ENCODE results near the gene CD300H.
A peak's percentile ranks its signal among the peaks of the same experiment; 100 is the strongest.

CD300H gene

DNA sequence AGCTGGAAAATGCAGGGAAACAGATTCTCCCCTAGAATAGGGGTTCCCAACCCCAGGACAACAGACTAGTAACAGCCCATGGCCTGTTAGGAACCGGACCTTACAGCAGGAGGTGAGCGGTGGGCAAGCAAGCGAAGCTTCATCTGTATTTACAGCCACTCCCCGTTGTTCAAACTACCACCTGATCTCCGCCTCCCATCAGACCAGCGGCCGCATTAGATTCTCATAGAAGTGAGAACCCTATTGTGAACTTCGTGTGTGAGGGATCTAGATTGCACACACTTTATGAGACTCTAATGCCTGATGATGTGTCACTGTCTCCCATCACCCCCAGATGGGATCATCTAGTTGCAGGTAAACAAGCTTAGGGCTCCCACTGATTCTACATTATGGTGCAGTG is 39.6 kb downstream of the CD300H start:
- no peak for TF ChIP-seq Cebpa-rat (IDR thresholded peaks at IDR 0.05)
- Histone ChIP-seq H4K20me1 (no peaks in the 10 kb centered on the region), H3K27me3 (no peaks in the 10 kb centered on the region; a peak in 1 of 22 replicates), H3K27ac (peak overlapping the region; percentile 64 to 96 (median 85)), H3K9me3 (replicated peaks in 1 of 11) (peaks cover 0 to 56% (median 13%) of the 10 kb centered on the region in 11 experiments; a peak in 17 of 22 replicates), H3K4me3 (peak overlapping the region in 2 of 10 experiments; percentile 3 to 25; a peak in 2 of 20 replicates), H3K4me2 (peak overlapping the region in 9 of 11 experiments; percentile 62 to 96 (median 85); a peak in 18 of 22 replicates), H3K36me3 (peaks cover 0 to 35% (median 0%) of the 10 kb centered on the region in 11 experiments; a peak in 9 of 22 replicates), H3K9ac (peak overlapping the region in 10 of 11 experiments; percentile 43 to 76 (median 65); a peak in 15 of 22 replicates), H3K4me1 (peaks cover 24 to 99% (median 95%) of the 10 kb centered on the region in 10 experiments)

DNA sequence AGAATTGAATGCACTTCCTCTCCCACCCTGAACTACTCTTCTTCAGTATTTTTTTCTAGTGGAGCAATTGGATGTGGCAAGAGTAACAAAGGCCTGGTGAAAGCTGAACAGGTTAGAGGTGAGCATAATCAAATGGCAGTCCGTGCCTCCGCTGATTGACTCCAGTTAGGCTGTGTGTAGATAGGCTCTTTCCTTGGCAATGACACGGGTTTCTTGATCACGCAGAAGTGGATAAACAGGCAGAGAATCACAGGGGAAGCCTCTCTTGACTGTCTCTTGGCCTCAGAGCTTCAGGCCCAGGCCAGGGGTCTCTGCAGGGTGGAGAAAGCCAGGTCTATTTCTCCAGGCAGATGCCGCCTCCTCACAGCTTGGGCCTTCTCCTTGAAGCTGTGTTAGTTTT is 40.2 kb downstream of the CD300H start:
- H4K20me1 ChIP-seq: no peaks in the 10 kb centered on the region
- peaks cover 0 to 61% (median 16%) of the 10 kb centered on the region in 11 experiments; a peak in 17 of 22 replicates for H3K9me3 ChIP-seq (replicated peaks in 1 of 11)
- no peaks in the 10 kb centered on the region for H3K27me3 ChIP-seq
- TF ChIP-seq Cebpa-rat (IDR thresholded peaks at IDR 0.05): no peak
- H3K4me3 ChIP-seq: peak overlapping the region in 1 of 10 experiments; percentile 3; a peak in 1 of 20 replicates
- H3K4me1 ChIP-seq: peaks cover 21 to 100% (median 97%) of the 10 kb centered on the region in 10 experiments
- peaks cover 0 to 41% (median 0%) of the 10 kb centered on the region in 11 experiments; a peak in 9 of 22 replicates for H3K36me3 ChIP-seq
- H3K4me2 ChIP-seq: peak overlapping the region in 8 of 11 experiments; percentile 75 to 96 (median 86); a peak in 17 of 22 replicates
- H3K27ac ChIP-seq: peak overlapping the region; percentile 64 to 96 (median 85); a peak in 21 of 22 replicates
- H3K9ac ChIP-seq: peak overlapping the region in 6 of 11 experiments; percentile 0 to 75 (median 68); a peak in 7 of 22 replicates

DNA sequence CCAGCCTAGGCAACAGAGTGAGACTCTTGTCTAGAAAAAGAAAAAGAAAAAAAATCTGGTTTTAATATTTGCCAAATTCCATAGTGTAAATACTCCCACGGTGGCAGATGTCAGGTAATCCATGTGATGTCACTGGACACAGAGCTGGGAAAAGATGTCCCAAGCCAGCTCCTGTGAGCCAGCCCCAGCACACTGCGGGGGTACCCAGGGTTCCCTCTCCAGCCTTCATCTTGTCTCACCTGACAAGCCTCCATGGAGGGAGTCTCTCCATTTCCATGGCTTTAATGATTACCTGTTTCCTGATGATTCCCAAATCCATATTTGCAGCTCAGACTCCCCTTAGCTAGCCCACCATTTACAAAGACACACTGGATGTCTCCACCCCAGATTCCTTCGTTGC is 40.6 kb downstream of the CD300H start:
- no peaks in the 10 kb centered on the region for H4K20me1 ChIP-seq
- peaks cover 0 to 61% (median 16%) of the 10 kb centered on the region in 11 experiments; a peak in 17 of 22 replicates for H3K9me3 ChIP-seq (replicated peaks in 1 of 11)
- H3K27ac ChIP-seq: peak overlapping the region; percentile 64 to 96 (median 85); a peak in 19 of 22 replicates
- H3K4me2 ChIP-seq: peak overlapping the region in 8 of 11 experiments; percentile 75 to 96 (median 86); a peak in 15 of 22 replicates
- H3K27me3 ChIP-seq: no peaks in the 10 kb centered on the region
- TF ChIP-seq Cebpa-rat (IDR thresholded peaks at IDR 0.05): no peak
- H3K4me1 ChIP-seq: peaks cover 21 to 100% (median 97%) of the 10 kb centered on the region in 10 experiments
- peak overlapping the region in 3 of 11 experiments; percentile 0 to 75 (median 71); a peak in 3 of 22 replicates for H3K9ac ChIP-seq
- peaks cover 0 to 41% (median 0%) of the 10 kb centered on the region in 11 experiments; a peak in 9 of 22 replicates for H3K36me3 ChIP-seq
- peak overlapping the region in 1 of 10 experiments; percentile 3; a peak in 1 of 20 replicates for H3K4me3 ChIP-seq

DNA sequence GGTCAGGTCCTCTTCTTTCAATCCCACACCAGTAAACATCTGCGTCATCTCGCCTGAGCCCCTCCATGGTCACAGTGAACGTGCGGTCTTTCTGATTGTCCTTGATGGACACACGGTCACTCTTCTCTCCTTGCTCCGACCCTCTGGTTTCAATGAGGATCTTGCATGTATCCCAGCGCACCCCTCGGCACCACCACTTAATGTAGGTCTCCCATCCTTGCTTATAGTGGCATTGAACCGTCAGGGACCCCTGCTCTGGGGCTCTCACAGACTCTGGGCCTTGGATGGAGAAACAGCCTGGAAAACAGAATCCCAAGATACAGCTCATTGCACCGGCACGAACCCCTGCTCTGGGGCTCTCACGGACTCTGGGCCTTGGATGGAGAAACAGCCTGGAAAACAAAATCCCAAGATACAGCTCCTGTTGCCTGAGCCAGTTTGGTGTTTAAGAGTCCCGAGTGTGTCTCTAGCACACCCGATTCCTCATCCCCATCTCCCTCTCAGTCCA is 41.5 kb downstream of the CD300H start:
- peaks cover 29 to 100% (median 97%) of the 10 kb centered on the region in 10 experiments for H3K4me1 ChIP-seq
- TF ChIP-seq Cebpa-rat (IDR thresholded peaks at IDR 0.05): no peak

DNA sequence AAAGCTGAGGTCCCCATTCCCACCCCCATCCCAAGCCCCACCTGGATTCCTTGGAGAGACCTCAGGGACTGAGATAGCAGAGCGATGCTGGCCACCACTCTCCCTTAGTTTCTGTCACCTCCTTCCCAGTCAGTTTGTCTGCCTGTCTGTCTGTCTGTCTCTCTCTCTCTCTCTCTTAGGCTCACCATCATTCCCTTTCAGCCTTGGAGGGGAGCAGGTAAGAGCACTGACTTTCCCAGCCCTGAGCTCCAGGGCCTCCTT is 41.9 kb downstream of the CD300H start:
- Histone ChIP-seq H3K4me3 (no peak overlapping the region), H3K9ac (no peak overlapping the region; a peak in 1 of 22 replicates), H3K27me3 (no peaks in the 10 kb centered on the region), H3K4me1 (peaks cover 33 to 100% (median 97%) of the 10 kb centered on the region in 10 experiments), H4K20me1 (no peaks in the 10 kb centered on the region), H3K9me3 (replicated peaks in 1 of 11) (peaks cover 0 to 61% (median 16%) of the 10 kb centered on the region in 11 experiments; a peak in 17 of 22 replicates), H3K27ac (peak overlapping the region in 8 of 11 experiments; percentile 22 to 98 (median 92); a peak in 12 of 22 replicates), H3K36me3 (peaks cover 0 to 41% (median 0%) of the 10 kb centered on the region in 11 experiments; a peak in 9 of 22 replicates), H3K4me2 (peak overlapping the region in 6 of 11 experiments; percentile 79 to 96 (median 88); a peak in 12 of 22 replicates)
- TF ChIP-seq Cebpa-rat (IDR thresholded peaks at IDR 0.05): no peak

More for the DNA sequence above, 41.5 kb downstream of the CD300H start:
- Histone ChIP-seq H3K36me3 (peaks cover 0 to 41% (median 0%) of the 10 kb centered on the region in 11 experiments; a peak in 9 of 22 replicates), H4K20me1 (no peaks in the 10 kb centered on the region), H3K27me3 (no peaks in the 10 kb centered on the region), H3K4me3 (no peak overlapping the region), H3K4me2 (peak overlapping the region in 6 of 11 experiments; percentile 79 to 96 (median 88); a peak in 10 of 22 replicates), H3K27ac (peak overlapping the region in 9 of 11 experiments; percentile 22 to 96 (median 87); a peak in 15 of 22 replicates), H3K9me3 (replicated peaks in 1 of 11) (peaks cover 0 to 61% (median 16%) of the 10 kb centered on the region in 11 experiments; a peak in 17 of 22 replicates), H3K9ac (peak overlapping the region in 1 of 11 experiments; percentile 71; a peak in 2 of 22 replicates)

DNA sequence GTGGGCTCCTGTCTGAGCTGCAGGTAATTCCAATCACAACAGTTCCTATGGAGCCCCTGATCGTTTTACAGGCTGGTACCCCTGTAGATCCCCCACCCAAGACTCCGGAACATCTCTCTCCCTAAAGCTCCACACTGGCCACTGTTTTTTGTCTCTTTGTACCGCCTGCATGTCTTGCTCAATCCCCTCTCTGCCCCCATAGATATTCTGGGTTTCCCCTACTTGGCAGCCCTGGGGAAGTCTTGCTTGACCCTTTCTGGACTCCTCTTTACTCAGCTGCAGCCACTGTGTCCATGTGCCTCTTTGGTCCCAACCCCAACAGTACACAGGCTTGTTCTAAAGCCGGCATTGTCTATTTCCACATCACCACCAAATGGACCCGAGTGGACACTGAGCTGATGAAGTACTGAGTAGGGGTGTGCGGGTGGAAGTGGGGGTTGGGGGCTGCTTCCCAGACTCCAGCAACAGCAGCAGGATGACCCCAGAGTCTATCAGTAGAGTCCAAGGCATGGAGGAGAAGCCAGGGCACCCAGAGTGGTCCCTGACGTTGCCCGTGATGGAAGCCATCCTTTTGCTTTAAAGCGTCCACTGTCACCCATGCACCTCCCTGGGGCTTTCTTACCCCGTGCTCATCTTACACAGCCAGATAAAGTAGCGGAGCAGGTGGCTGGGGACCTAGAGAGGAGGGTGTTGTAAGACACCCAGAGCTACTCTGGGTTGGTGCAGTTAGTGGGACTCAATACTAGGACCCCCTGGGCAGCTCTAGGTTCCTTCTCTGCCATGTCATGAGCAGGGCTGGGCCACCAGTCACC is 42.5 kb downstream of the CD300H start:
- TF ChIP-seq Cebpa-rat (IDR thresholded peaks at IDR 0.05): no peak
- Histone ChIP-seq H3K4me3 (peak overlapping the region in 1 of 10 experiments; percentile 34; a peak in 1 of 20 replicates), H3K9ac (peak overlapping the region in 5 of 11 experiments; percentile 20 to 61 (median 31); a peak in 6 of 22 replicates), H4K20me1 (no peaks in the 10 kb centered on the region), H3K4me2 (peak overlapping the region in 9 of 11 experiments; percentile 11 to 96 (median 85); a peak in 16 of 22 replicates), H3K27me3 (no peaks in the 10 kb centered on the region), H3K36me3 (peaks cover 0 to 41% (median 0%) of the 10 kb centered on the region in 11 experiments; a peak in 9 of 22 replicates), H3K9me3 (replicated peaks in 1 of 11) (peaks cover 0 to 56% (median 16%) of the 10 kb centered on the region in 11 experiments; a peak in 17 of 22 replicates), H3K4me1 (peaks cover 39 to 100% (median 97%) of the 10 kb centered on the region in 10 experiments), H3K27ac (peak overlapping the region in 10 of 11 experiments; percentile 4 to 98 (median 92); a peak in 17 of 22 replicates)

DNA sequence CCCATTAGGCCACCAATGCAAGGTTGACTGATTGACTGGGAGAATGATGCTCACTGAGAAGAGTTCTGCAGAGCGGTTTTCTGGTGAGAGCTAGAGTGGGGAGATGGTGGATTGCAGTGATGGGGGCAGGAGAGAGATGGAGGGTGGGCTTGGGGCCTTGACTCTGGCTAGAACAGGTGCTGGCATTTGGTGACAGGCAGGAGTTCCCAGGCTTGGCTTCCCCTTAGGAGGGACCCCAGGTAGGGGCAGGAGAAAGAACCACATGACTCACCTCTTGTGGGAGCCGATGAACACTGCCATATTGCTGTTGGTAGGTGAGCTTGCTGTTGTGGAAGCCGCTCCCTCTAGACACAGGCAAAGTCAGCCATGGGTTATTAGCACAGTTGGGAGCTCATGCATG is 44.0 kb downstream of the CD300H start:
- Histone ChIP-seq H4K20me1 (no peaks in the 10 kb centered on the region), H3K27ac (peak overlapping the region in 10 of 11 experiments; percentile 82 to 98 (median 92); a peak in 18 of 22 replicates), H3K4me2 (peak overlapping the region in 9 of 11 experiments; percentile 78 to 96 (median 86); a peak in 17 of 22 replicates), H3K36me3 (peaks cover 0 to 41% (median 0%) of the 10 kb centered on the region in 11 experiments; a peak in 9 of 22 replicates), H3K4me1 (peaks cover 33 to 98% (median 90%) of the 10 kb centered on the region in 10 experiments), H3K9me3 (replicated peaks in 1 of 11) (peaks cover 10 to 57% (median 23%) of the 10 kb centered on the region in 11 experiments), H3K9ac (peak overlapping the region in 1 of 11 experiments; percentile 8; a peak in 1 of 22 replicates), H3K4me3 (peak overlapping the region in 4 of 10 experiments; percentile 12 to 35 (median 30); a peak in 7 of 20 replicates), H3K27me3 (no peaks in the 10 kb centered on the region)
- TF ChIP-seq Cebpa-rat (IDR thresholded peaks at IDR 0.05): no peak
